ENCODE measurements around the gene SETD2.

The SETD2 gene

DNA sequence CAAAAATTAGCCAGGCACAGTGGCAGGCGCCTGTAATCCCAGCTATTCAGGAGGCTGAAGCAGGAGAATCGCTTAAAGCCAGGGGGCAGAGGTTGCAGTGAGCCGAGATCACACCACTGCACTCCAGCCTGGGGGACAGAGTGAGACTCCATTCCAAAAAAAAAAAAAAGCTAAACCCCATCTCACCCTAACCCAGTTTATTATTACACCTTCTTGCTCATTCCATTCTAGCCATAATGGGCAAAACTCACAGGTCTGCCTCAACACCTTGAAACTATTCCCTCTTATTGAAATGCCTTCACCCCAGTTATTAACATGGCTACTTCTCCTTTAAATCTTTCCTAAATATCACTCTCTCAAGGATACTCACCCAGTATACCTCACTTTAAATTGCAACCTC, 4.1 kb downstream of the SETD2 start:
- H3K36me3 ChIP-seq (ENCODE audit: insufficient read depth), result no peaks in the 10 kb centered on the region
- no peak overlapping the region for H3K4me3 ChIP-seq (IDR thresholded peaks at IDR 0.05; ENCODE audit: insufficient read depth, low read depth, low read length)
- peaks cover 9% of the 10 kb centered on the region for H4K20me1 ChIP-seq (ENCODE audit: insufficient read depth)
- no peak overlapping the region for H3K9ac ChIP-seq
- H3K4me1 ChIP-seq (ENCODE audit: low read depth, poor library complexity, severe bottlenecking), result peaks cover 41% of the 10 kb centered on the region
- no peak overlapping the region; the same call in 1 of the 2 replicates for H3K4me2 ChIP-seq
- peaks cover 82% of the 10 kb centered on the region for H3K79me2 ChIP-seq (ENCODE audit: insufficient read depth, low read depth)
- TF ChIP-seq, protein P1, sequence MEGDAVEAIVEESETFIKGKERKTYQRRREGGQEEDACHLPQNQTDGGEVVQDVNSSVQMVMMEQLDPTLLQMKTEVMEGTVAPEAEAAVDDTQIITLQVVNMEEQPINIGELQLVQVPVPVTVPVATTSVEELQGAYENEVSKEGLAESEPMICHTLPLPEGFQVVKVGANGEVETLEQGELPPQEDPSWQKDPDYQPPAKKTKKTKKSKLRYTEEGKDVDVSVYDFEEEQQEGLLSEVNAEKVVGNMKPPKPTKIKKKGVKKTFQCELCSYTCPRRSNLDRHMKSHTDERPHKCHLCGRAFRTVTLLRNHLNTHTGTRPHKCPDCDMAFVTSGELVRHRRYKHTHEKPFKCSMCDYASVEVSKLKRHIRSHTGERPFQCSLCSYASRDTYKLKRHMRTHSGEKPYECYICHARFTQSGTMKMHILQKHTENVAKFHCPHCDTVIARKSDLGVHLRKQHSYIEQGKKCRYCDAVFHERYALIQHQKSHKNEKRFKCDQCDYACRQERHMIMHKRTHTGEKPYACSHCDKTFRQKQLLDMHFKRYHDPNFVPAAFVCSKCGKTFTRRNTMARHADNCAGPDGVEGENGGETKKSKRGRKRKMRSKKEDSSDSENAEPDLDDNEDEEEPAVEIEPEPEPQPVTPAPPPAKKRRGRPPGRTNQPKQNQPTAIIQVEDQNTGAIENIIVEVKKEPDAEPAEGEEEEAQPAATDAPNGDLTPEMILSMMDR (conservative IDR thresholded peaks at IDR 0.05; ENCODE audit: low read depth, low read length), result no peak
- H3K27me3 ChIP-seq (ENCODE audit: insufficient read depth, low read depth), result no peaks in the 10 kb centered on the region
- H2AFZ ChIP-seq (ENCODE audit: low read depth), result no peak overlapping the region
- H3K27ac ChIP-seq, result no peak overlapping the region

DNA sequence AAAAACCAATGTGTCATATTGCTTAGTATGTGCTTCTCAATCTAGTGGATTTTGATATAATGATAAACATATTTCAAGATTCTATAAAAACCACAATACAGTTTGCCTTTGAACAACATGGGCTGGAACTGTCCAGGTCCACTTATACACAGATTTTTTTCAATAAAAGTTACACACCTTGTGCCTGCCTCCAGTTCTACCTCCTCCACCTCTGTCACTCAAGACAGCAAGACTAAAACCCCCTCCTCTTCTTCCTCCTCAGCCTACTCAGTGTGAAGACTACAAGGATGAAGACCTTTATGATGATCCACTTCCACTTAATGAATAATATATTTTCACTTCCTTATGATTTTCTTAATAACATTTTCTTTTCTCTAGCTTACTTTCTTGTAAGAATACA, 5.7 kb downstream of the SETD2 start:
- Histone ChIP-seq H3K27me3 (ENCODE audit: insufficient read depth, low read depth) (no peaks in the 10 kb centered on the region), H3K27ac (no peak overlapping the region), H3K4me2 (no peak overlapping the region), H4K20me1 (ENCODE audit: insufficient read depth) (peaks cover 9% of the 10 kb centered on the region), H2AFZ (ENCODE audit: low read depth) (no peak overlapping the region), H3K9ac (no peak overlapping the region), H3K4me1 (ENCODE audit: low read depth, poor library complexity, severe bottlenecking) (peaks cover 41% of the 10 kb centered on the region), H3K4me3 (IDR thresholded peaks at IDR 0.05; ENCODE audit: insufficient read depth, low read depth, low read length) (no peak overlapping the region), H3K79me2 (ENCODE audit: insufficient read depth, low read depth) (peaks cover 98% of the 10 kb centered on the region), H3K36me3 (ENCODE audit: insufficient read depth) (no peaks in the 10 kb centered on the region)
- TF ChIP-seq, protein P1 (conservative IDR thresholded peaks at IDR 0.05; ENCODE audit: low read depth, low read length), result no peak

DNA sequence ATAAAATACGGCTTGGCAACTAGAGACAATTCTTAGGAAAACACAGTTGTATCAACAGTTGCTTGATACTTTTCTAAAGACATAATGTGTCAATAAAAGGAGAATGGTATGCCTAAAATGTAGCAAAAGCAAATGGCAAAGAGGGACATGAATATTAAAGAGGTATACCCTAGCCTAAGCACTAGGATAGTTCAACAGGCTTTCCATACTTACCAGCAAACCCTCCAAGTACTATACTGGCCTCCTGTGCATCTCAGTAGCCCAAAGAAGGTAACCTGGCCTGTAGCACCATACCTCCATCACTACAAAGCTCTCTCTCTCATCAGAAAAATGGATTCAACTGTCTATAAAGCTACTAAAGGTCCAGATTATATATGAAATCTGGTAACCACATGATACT, 7.5 kb downstream of the SETD2 start:
- no peak overlapping the region for H3K4me2 ChIP-seq
- no peak overlapping the region for H3K4me3 ChIP-seq (IDR thresholded peaks at IDR 0.05; ENCODE audit: insufficient read depth, low read depth, low read length)
- no peak overlapping the region for H3K27ac ChIP-seq
- TF ChIP-seq, protein P1 (conservative IDR thresholded peaks at IDR 0.05; ENCODE audit: low read depth, low read length), result no peak
- no peaks in the 10 kb centered on the region for H3K36me3 ChIP-seq (ENCODE audit: insufficient read depth)
- H3K27me3 ChIP-seq (ENCODE audit: insufficient read depth, low read depth), result no peaks in the 10 kb centered on the region
- H2AFZ ChIP-seq (ENCODE audit: low read depth), result no peak overlapping the region
- H3K79me2 ChIP-seq (ENCODE audit: insufficient read depth, low read depth), result peaks cover 99% of the 10 kb centered on the region
- H3K4me1 ChIP-seq (ENCODE audit: low read depth, poor library complexity, severe bottlenecking), result peaks cover 27% of the 10 kb centered on the region
- H4K20me1 ChIP-seq (ENCODE audit: insufficient read depth), result peaks cover 13% of the 10 kb centered on the region
- H3K9ac ChIP-seq, result no peak overlapping the region

DNA sequence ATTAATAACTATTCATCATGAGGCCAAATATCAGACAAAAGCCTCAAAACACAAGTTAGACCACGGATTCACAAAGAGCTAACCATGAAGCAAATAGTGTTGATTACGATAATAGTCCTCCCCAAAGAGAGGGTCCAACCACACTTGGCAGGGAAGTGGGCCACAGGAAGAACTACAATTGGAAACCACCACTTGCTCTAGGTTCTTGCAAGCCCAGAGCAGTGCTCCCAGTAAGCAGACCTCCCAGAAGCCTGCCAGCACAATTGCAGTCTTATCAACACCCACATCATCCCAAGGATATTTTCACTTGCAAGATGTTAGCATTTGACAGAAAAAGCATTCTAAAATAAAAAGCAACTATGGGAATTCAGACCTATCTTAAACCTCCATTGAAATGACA, 11.3 kb downstream of the SETD2 start:
- Histone ChIP-seq H3K27me3 (ENCODE audit: insufficient read depth, low read depth) (no peaks in the 10 kb centered on the region), H3K4me3 (IDR thresholded peaks at IDR 0.05; ENCODE audit: insufficient read depth, low read depth, low read length) (no peak overlapping the region), H4K20me1 (ENCODE audit: insufficient read depth) (peaks cover 13% of the 10 kb centered on the region; the same call in 1 of the 2 replicates), H3K4me2 (no peak overlapping the region), H3K79me2 (ENCODE audit: insufficient read depth, low read depth) (peaks cover 93% of the 10 kb centered on the region), H3K27ac (no peak overlapping the region), H2AFZ (ENCODE audit: low read depth) (no peak overlapping the region), H3K9ac (no peak overlapping the region), H3K4me1 (ENCODE audit: low read depth, poor library complexity, severe bottlenecking) (no peaks in the 10 kb centered on the region), H3K36me3 (ENCODE audit: insufficient read depth) (no peaks in the 10 kb centered on the region)
- TF ChIP-seq, protein P1 (conservative IDR thresholded peaks at IDR 0.05; ENCODE audit: low read depth, low read length), result no peak
